K562 (cell line): ENCODE measurements around the gene NPAS2. TPM values are rescaled to one million over a fixed set of nuclear protein-coding genes. Genes with fewer than 3 reads are reported as not detected.

ENCODE experiments used
- ATAC-seq: fragments of 200-7000 bp; cut with Tn5 transposase; 3 replicates; pipeline ENCODE4 v1.9.1; 2020; ENCODE audit warnings: moderate library complexity
- BruUV-seq: library from RNA; stranded (reverse); fragments of 400-500 nt; replicated peaks from 2 replicates; lab custom pipeline; 2021; lab: Mats Ljungman, UMichigan
- CTCF ChIA-PET: fragments of 300-600 bp; formaldehyde crosslinking; extraction: SDS; loops from one replicate; lab custom pipeline; 2021; ENCODE audit warnings: low intra/inter-chr PET ratio; lab: Yijun Ruan, JAX
- POLR2A ChIA-PET: fragments of 300-600, 350-650 bp; sonication (Branson Sonifier 250); formaldehyde crosslinking; extraction: SDS; loops from one replicate; lab custom pipeline; 2021; ENCODE audit warnings: antibody characterized with exemption, inconsistent platforms; lab: Yijun Ruan, JAX
- DNase-seq, 4 experiments: peaks; one replicate each; pipeline versions ENCODE4 v3.0.0 to v3.0.0-alpha.2; 2011 to 2018; ENCODE audit warnings: low spot score in 3 of 4, mixed read lengths in 3 of 4; ENCODE audit errors: extremely low read depth in 1 of 4
- FAIRE-seq: peaks from 2 replicates; lab custom pipeline; 2011; peaks lifted over from hg19 to GRCh38; lab: Jason Lieb, UNC
- H2AFZ ChIP-seq: 2 replicates; pipeline ENCODE4 v1.6.0; 2011; ENCODE audit warnings: low read depth, low read length, control low read depth, inconsistent platforms
- H3K27ac ChIP-seq: fragments of 200-600 bp; 3 replicates; pipeline ENCODE4 v1.8.0; 2011; ENCODE audit warnings: low read depth, mild to moderate bottlenecking, control low read depth, inconsistent platforms, low read length, moderate library complexity, mixed read lengths; ENCODE audit errors: extremely low read depth
- H3K27me3 ChIP-seq, 2 experiments: fragments of 300-600 bp in 1 of 2; 2 replicates in 1 of 2; 3 replicates in 1 of 2; pipeline versions ENCODE4 v1.6.0 to v1.8.0; 2011; ENCODE audit warnings: inconsistent platforms in 2 of 2, low read length in 2 of 2, mild to moderate bottlenecking in 1 of 2, mixed read lengths in 1 of 2, moderate library complexity in 1 of 2; ENCODE audit not compliant: control insufficient read depth in 2 of 2, insufficient read depth in 2 of 2
- H3K36me3 ChIP-seq: fragments of 300-600 bp; 3 replicates; pipeline ENCODE4 v1.8.0; 2011; ENCODE audit warnings: mild to moderate bottlenecking, low read length, inconsistent platforms; ENCODE audit not compliant: control insufficient read depth, insufficient read depth
- H3K4me1 ChIP-seq, 2 experiments: fragments of 200-600 bp in 1 of 2; replicated peaks in 1 of 2; 2 replicates in 1 of 2; 3 replicates in 1 of 2; pipeline versions ENCODE4 v1.5.1 to v1.8.0; 2011; ENCODE audit warnings: inconsistent platforms in 2 of 2, low read length in 2 of 2, mild to moderate bottlenecking in 1 of 2, mixed read lengths in 1 of 2, moderate library complexity in 1 of 2; ENCODE audit not compliant: control insufficient read depth in 2 of 2, insufficient read depth in 2 of 2
- H3K4me2 ChIP-seq: 2 replicates; pipeline ENCODE4 v1.6.1; 2011; ENCODE audit warnings: low read length, control low read depth, inconsistent platforms, mixed read lengths; ENCODE audit not compliant: insufficient read depth
- H3K4me3 ChIP-seq: fragments of 200-600 bp; sonication (generic), shearing (Covaris generic); 2 replicates; pipeline ENCODE4 v1.5.1; 2016; ENCODE audit warnings: control low read depth, inconsistent platforms
- H3K79me2 ChIP-seq: fragments of 200-600 bp; 3 replicates; pipeline ENCODE4 v1.8.0; 2011; ENCODE audit warnings: low read length, inconsistent platforms; ENCODE audit not compliant: control insufficient read depth, insufficient read depth
- H3K9ac ChIP-seq, 2 experiments: 2 replicates each; pipeline versions ENCODE4 v1.6.0 to v1.6.1; 2011; ENCODE audit warnings: low read depth in 2 of 2, low read length in 2 of 2, control low read depth in 1 of 2, inconsistent platforms in 1 of 2, mild to moderate bottlenecking in 1 of 2, mixed read lengths in 1 of 2; ENCODE audit not compliant: insufficient read depth in 1 of 2
- H3K9me1 ChIP-seq: one replicate; pipeline ENCODE4 v1.6.0; 2011; ENCODE audit warnings: inconsistent platforms, mild to moderate bottlenecking, low read length, moderate library complexity; ENCODE audit not compliant: control insufficient read depth, insufficient read depth
- H3K9me3 ChIP-seq: replicated peaks from 2 replicates; pipeline ENCODE4 v1.5.1; 2011; ENCODE audit warnings: low read depth, low read length, inconsistent platforms; ENCODE audit not compliant: control insufficient read depth, insufficient read depth
- H4K20me1 ChIP-seq: replicated peaks from 2 replicates; pipeline ENCODE4 v1.6.1; 2011; ENCODE audit warnings: low read length, inconsistent platforms, mixed read lengths; ENCODE audit not compliant: control insufficient read depth, insufficient read depth
- CBFB ChIP-seq: sonication (generic); formaldehyde crosslinking; IDR thresholded peaks from 2 replicates; pipeline ENCODE4 v1.4.0; 2020; ENCODE audit warnings: mild to moderate bottlenecking, missing genetic modification reagents
- ETV1 ChIP-seq: fragments of 450-650 bp; conservative IDR thresholded peaks from 2 replicates; pipeline ENCODE4 v1.6.1; 2016; ENCODE audit warnings: missing genetic modification characterization, control low read depth, low read depth, missing compliant biosample characterization
- HNRNPL ChIP-seq: fragments of 200-400 bp; formaldehyde crosslinking; IDR thresholded peaks from 2 replicates; pipeline ENCODE4 v1.6.1; 2017; ENCODE audit warnings: low read depth, mild to moderate bottlenecking, low read length
- ILF3 ChIP-seq: fragments of 450-650 bp; IDR thresholded peaks from 2 replicates; pipeline ENCODE4 v1.6.1; 2018; ENCODE audit warnings: antibody characterized with exemption, mild to moderate bottlenecking, moderate library complexity, borderline replicate concordance
- RBM17 ChIP-seq: fragments of 200-400 bp; formaldehyde crosslinking; IDR thresholded peaks from 2 replicates; pipeline ENCODE4 v1.6.1; 2017; ENCODE audit warnings: low read depth, mild to moderate bottlenecking, low read length, borderline replicate concordance
- SMC3 ChIP-seq: conservative IDR thresholded peaks from 2 replicates; pipeline ENCODE4 v1.6.1; 2011; ENCODE audit warnings: low read depth, low read length, improper control_type of control experiment; ENCODE audit not compliant: insufficient read depth
- SRSF7 ChIP-seq: fragments of 200-400 bp; formaldehyde crosslinking; optimal IDR thresholded peaks from 2 replicates; pipeline ENCODE3; 2017; ENCODE audit warnings: mild to moderate bottlenecking, low read depth, low read length
- ZNF384 ChIP-seq: IDR thresholded peaks from 2 replicates; pipeline ENCODE4 v1.6.1; 2012; ENCODE audit warnings: low read depth, low read length, improper control_type of control experiment
- ZNF407 ChIP-seq: fragments of 450-650 bp; IDR thresholded peaks from 2 replicates; pipeline ENCODE4 v1.6.1; 2016; ENCODE audit warnings: low read depth
- ZNF764 ChIP-seq: fragments of 250-450 bp; sonication (Bioruptor Pico); IDR thresholded peaks from 2 replicates; pipeline ENCODE4 v1.4.0; 2020; ENCODE audit warnings: low read depth, mild to moderate bottlenecking, moderate library complexity
- WGBS: fragments of 100-300 bp; shearing (Covaris generic); methylation state at CpG from one replicate; pipeline ENCODE4 v1.1.6; 2016; ENCODE audit warnings: low coverage, mixed read lengths; ENCODE audit not compliant: insufficient coverage; ENCODE audit errors: missing lambda C conversion rate; 5-methylcytosine and 5-hydroxymethylcytosine counted together
- in situ Hi-C: fragments of 300-500 bp; cut with MboI; formaldehyde crosslinking; loops from 4 replicates; pipeline ENCODE4 v1.15.0; 2018; ENCODE audit warnings: inconsistent platforms, mixed read lengths
- intact Hi-C: fragments of 100-400 bp; cut with micrococcal nuclease; formaldehyde crosslinking; loops from 2 replicates; pipeline ENCODE4 v1.14.2; 2022
- polyA plus RNA-seq, 8 experiments: library from polyadenylated mRNA; depleted of rRNA in 4 of 8; stranded (reverse) in 5 of 8; unstranded in 3 of 8; fragments of >200 nt; fragmentation: Nextera tagmentation in 2 of 8; fragmentation: Illumina TruSeq in 1 of 8; extraction: Ambion mirVana in 2 of 8; extraction: Trizol in 1 of 8; gene quantifications; 2 replicates each; pipeline versions ENCODE4 v1.2.1 to v1.2.3, GENCODE V29; 2011 to 2014; ENCODE audit warnings: inconsistent platforms in 1 of 8, missing spikeins in 1 of 8
- total RNA-seq, 7 experiments: library from RNA; depleted of rRNA in 6 of 7; stranded (reverse); fragments of >200 nt in 6 of 7; fragmentation: Illumina TruSeq in 2 of 7; extraction: Trizol in 2 of 7; gene quantifications; 2 replicates each; pipeline versions ENCODE4 v1.2.1 to v1.2.3, GENCODE V29; 2011 to 2021; ENCODE audit warnings: low replicate concordance in 1 of 7

The NPAS2 gene
- total and polyA plus RNA-seq, 9 of the 15 experiments (the other 6 are each of a cell fraction or from before 2014, with no cell fraction given) = 0.06 to 0.29 (median 0.07) TPM; not detected in 5

GRCh38 chr2:100826494-100826893 is 6.6 kb downstream of the NPAS2 start:
- Histone ChIP-seq H3K4me1 (no peaks in the 10 kb centered on the region), H3K4me2 (no peak overlapping the region), H3K9ac (no peak overlapping the region), H3K79me2 (no peaks in the 10 kb centered on the region), H3K9me3 (no peaks in the 10 kb centered on the region), H2AFZ (no peak overlapping the region), H3K27ac (no peak overlapping the region), H3K4me3 (no peak overlapping the region), H3K36me3 (no peaks in the 10 kb centered on the region), H3K27me3 (peaks cover 2 to 4% of the 10 kb centered on the region in 2 experiments; a peak in 3 of 5 replicates), H4K20me1 (no peaks in the 10 kb centered on the region), H3K9me1 (no peaks in the 10 kb centered on the region)
- intact Hi-C loops = loop anchor here (10.0 kb wide), 1 partner anchor 158 kb away; no protein-coding TSS in a partner anchor
- in situ Hi-C loops = no loop called here
- WGBS = 0% methylated on average over 2 of the region's 2 CpGs
- FAIRE-seq (no peak), ATAC-seq (no peak), DNase-seq (no peak)
- no TSS peak for BruUV-seq
- POLR2A ChIA-PET = no interaction called here
- CTCF ChIA-PET = no interaction called here
- TF ChIP-seq ILF3 = no peak
- no peak for TF ChIP-seq ZNF764 (CRISPR knock-in tag)
- TF ChIP-seq ZNF384 = no peak
- no peak for TF ChIP-seq RBM17
- no peak for TF ChIP-seq ZNF407
- TF ChIP-seq SMC3 = no peak
- no peak for TF ChIP-seq ETV1 (tag)
- TF ChIP-seq SRSF7 = no peak
- no peak for TF ChIP-seq CBFB
- TF ChIP-seq HNRNPL = no peak
